Measurements from ENCODE around the gene GARIN5A.

DNA sequence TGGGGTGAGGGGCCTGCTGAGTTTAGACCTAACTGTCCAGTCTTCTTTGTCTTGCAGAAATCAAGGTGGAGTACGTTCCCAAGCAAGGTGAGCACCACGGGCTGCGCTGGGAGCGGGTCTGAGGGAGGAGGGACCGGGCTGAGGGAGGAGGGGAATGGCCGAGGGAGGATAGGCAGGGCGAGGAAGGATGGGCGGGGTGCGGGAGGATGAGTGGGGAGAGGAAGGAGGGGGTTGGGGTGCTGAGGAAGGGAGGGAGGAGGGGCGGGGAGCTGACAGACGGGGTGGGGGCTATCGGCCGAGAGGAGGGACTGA, 25.5 kb downstream of the GARIN5A start:
- TF ChIP-seq, protein P1, sequence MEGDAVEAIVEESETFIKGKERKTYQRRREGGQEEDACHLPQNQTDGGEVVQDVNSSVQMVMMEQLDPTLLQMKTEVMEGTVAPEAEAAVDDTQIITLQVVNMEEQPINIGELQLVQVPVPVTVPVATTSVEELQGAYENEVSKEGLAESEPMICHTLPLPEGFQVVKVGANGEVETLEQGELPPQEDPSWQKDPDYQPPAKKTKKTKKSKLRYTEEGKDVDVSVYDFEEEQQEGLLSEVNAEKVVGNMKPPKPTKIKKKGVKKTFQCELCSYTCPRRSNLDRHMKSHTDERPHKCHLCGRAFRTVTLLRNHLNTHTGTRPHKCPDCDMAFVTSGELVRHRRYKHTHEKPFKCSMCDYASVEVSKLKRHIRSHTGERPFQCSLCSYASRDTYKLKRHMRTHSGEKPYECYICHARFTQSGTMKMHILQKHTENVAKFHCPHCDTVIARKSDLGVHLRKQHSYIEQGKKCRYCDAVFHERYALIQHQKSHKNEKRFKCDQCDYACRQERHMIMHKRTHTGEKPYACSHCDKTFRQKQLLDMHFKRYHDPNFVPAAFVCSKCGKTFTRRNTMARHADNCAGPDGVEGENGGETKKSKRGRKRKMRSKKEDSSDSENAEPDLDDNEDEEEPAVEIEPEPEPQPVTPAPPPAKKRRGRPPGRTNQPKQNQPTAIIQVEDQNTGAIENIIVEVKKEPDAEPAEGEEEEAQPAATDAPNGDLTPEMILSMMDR (conservative IDR thresholded peaks at IDR 0.05; ENCODE audit: low read depth, low read length), result no peak
- TF ChIP-seq EZH2phosphoT487 (IDR thresholded peaks at IDR 0.05; ENCODE audit: borderline replicate concordance, low read length), result no peak
